SK-N-SH (cell line): ENCODE results near the gene NFIA. TPM values are rescaled to one million over a fixed set of nuclear protein-coding genes. Genes with fewer than 3 reads are reported as not detected.

Experiments used
- CTCF ChIA-PET: fragments of 300-600, 350-600 bp; formaldehyde crosslinking; extraction: SDS; loops from one replicate; lab custom pipeline; 2021; lab: Yijun Ruan, JAX
- POLR2A ChIA-PET: fragments of 350-600 bp; sonication (Branson Sonifier 250); formaldehyde crosslinking; extraction: SDS; loops from one replicate; lab custom pipeline; 2020; ENCODE audit warnings: antibody characterized with exemption, inconsistent platforms; lab: Yijun Ruan, JAX
- DNase-seq: peaks from one replicate; pipeline ENCODE4 v3.0.0; 2012
- H2AFZ ChIP-seq: fragments of 200-600 bp; sonication (generic); 2 replicates; pipeline ENCODE4 v1.8.1; 2016; ENCODE audit warnings: antibody characterized with exemption, mild to moderate bottlenecking, low read depth
- H3F3A ChIP-seq: fragments of 200-600 bp; sonication (generic); replicated peaks from 2 replicates; pipeline ENCODE3; 2016; ENCODE audit warnings: antibody characterized with exemption, mild to moderate bottlenecking; ENCODE audit not compliant: insufficient read depth
- H3K27ac ChIP-seq, 2 experiments: fragments of 200-500 bp in 1 of 2; fragments of 200-600 bp in 1 of 2; sonication (Bioruptor generic) in 1 of 2; sonication (generic), shearing (Covaris generic) in 1 of 2; 2 replicates each; pipeline versions ENCODE4 v1.5.1 to v1.6.1; 2014 to 2016; ENCODE audit warnings: low read depth in 2 of 2, inconsistent platforms in 1 of 2, low read length in 1 of 2, mild to moderate bottlenecking in 1 of 2, mixed read lengths in 1 of 2
- H3K27me3 ChIP-seq: fragments of 200-600 bp; sonication (generic), shearing (Covaris generic); 2 replicates; pipeline ENCODE4 v1.6.1; 2016; ENCODE audit warnings: mixed run types; ENCODE audit not compliant: insufficient read depth
- H3K36me3 ChIP-seq, 2 experiments: fragments of 200-500 bp in 1 of 2; fragments of 200-600 bp in 1 of 2; sonication (Bioruptor generic) in 1 of 2; sonication (generic) in 1 of 2; replicated peaks in 1 of 2; 2 replicates each; pipeline versions ENCODE3 to v1.5.1; 2014 to 2016; ENCODE audit warnings: low read length in 1 of 2, mild to moderate bottlenecking in 1 of 2; ENCODE audit not compliant: insufficient read depth in 2 of 2, control insufficient read depth in 1 of 2
- H3K4me1 ChIP-seq, 2 experiments: fragments of 200-500 bp in 1 of 2; fragments of 200-600 bp in 1 of 2; sonication (Bioruptor generic) in 1 of 2; sonication (generic), shearing (Covaris generic) in 1 of 2; 2 replicates each; pipeline versions ENCODE4 v1.5.1 to v1.6.1; 2014 to 2016; ENCODE audit warnings: low read depth in 1 of 2, low read length in 1 of 2, mixed run types in 1 of 2; ENCODE audit not compliant: insufficient read depth in 2 of 2, control insufficient read depth in 1 of 2
- H3K4me2 ChIP-seq: fragments of 200-600 bp; sonication (generic), shearing (Covaris generic); 2 replicates; pipeline ENCODE4 v1.6.1; 2017; ENCODE audit warnings: mixed run types
- H3K4me3 ChIP-seq, 2 experiments: fragments of 200-500 bp in 1 of 2; fragments of 200-600 bp in 1 of 2; sonication (Bioruptor generic) in 1 of 2; sonication (generic), shearing (Covaris generic) in 1 of 2; 2 replicates each; pipeline versions ENCODE4 v1.5.1 to v1.8.1; 2014 to 2016; ENCODE audit warnings: low read depth in 2 of 2, inconsistent platforms in 1 of 2, low read length in 1 of 2, mild to moderate bottlenecking in 1 of 2, mixed read lengths in 1 of 2, moderate library complexity in 1 of 2
- H3K79me2 ChIP-seq: fragments of 200-600 bp; sonication (generic); 2 replicates; pipeline ENCODE4 v1.8.1; 2017; ENCODE audit warnings: mild to moderate bottlenecking; ENCODE audit not compliant: insufficient read depth
- H3K9ac ChIP-seq: fragments of 200-600 bp; sonication (generic); 2 replicates; pipeline ENCODE4 v1.6.1; 2017; ENCODE audit warnings: mixed run types
- H3K9me2 ChIP-seq: fragments of 200-600 bp; sonication (generic); 2 replicates; pipeline ENCODE4 v1.6.1; 2017; ENCODE audit warnings: mixed run types
- H3K9me3 ChIP-seq: fragments of 200-600 bp; sonication (generic); 2 replicates; pipeline ENCODE4 v1.6.1; 2017; ENCODE audit warnings: mixed run types, mild to moderate bottlenecking, moderate library complexity
- H4K20me1 ChIP-seq: fragments of 200-600 bp; sonication (generic); 2 replicates; pipeline ENCODE4 v1.6.1; 2017; ENCODE audit warnings: mild to moderate bottlenecking, mixed run types; ENCODE audit not compliant: insufficient read depth
- CHD2 ChIP-seq: fragments of 150-350 bp; IDR thresholded peaks from 2 replicates; pipeline ENCODE4 v1.6.1; 2018; ENCODE audit warnings: low read length; ENCODE audit not compliant: partially characterized antibody
- EZH2phosphoT487 ChIP-seq: fragments of 200-600 bp; sonication (generic); IDR thresholded peaks from 2 replicates; pipeline ENCODE4 v1.6.1; 2017; ENCODE audit warnings: low read depth, mixed run types, mild to moderate bottlenecking, antibody characterized with exemption, moderate library complexity, borderline replicate concordance
- FOSL2 ChIP-seq: IDR thresholded peaks from 2 replicates; pipeline ENCODE4 v1.4.0; 2012; ENCODE audit warnings: low read depth, mild to moderate bottlenecking, moderate library complexity, borderline replicate concordance
- FOXM1 ChIP-seq: IDR thresholded peaks from 2 replicates; pipeline ENCODE4 v1.4.0; 2012; ENCODE audit warnings: low read depth, mild to moderate bottlenecking
- GATA2 ChIP-seq: sonication (generic); formaldehyde crosslinking; IDR thresholded peaks from 2 replicates; pipeline ENCODE4 v1.5.0; 2020; ENCODE audit warnings: mild to moderate bottlenecking, missing genetic modification reagents
- JUND ChIP-seq: IDR thresholded peaks from 2 replicates; pipeline ENCODE4 v1.4.0; 2012
- MEF2A ChIP-seq: IDR thresholded peaks from 2 replicates; pipeline ENCODE4 v1.4.0; 2012; ENCODE audit warnings: low read depth, borderline replicate concordance
- RCOR1 ChIP-seq: fragments of 150-350 bp; IDR thresholded peaks from 2 replicates; pipeline ENCODE4 v1.6.1; 2017; ENCODE audit warnings: antibody characterized with exemption, low read length
- SMC3 ChIP-seq: IDR thresholded peaks from 2 replicates; pipeline ENCODE4 v1.6.1; 2012; ENCODE audit warnings: low read depth, low read length, improper control_type of control experiment
- TCF12 ChIP-seq: IDR thresholded peaks from 2 replicates; pipeline ENCODE4 v1.4.0; 2012
- TEAD4 ChIP-seq: IDR thresholded peaks from 2 replicates; pipeline ENCODE4 v1.4.0; 2012; ENCODE audit warnings: mild to moderate bottlenecking, borderline replicate concordance; ENCODE audit not compliant: insufficient read depth
- WGBS: methylation state at CpG from one replicate; pipeline ENCODE4 v1.1.6; 2017; ENCODE audit warnings: low lambda C conversion rate; 5-methylcytosine and 5-hydroxymethylcytosine counted together
- polyA plus RNA-seq, 3 experiments: library from polyadenylated mRNA; depleted of rRNA; stranded (reverse); fragments of >200 nt; gene quantifications; 2 replicates each; pipeline ENCODE4 v1.2.3, GENCODE V29; 2012
- TF ChIP-seq, protein P1 (sequence below): fragments of 200-600 bp; sonication (generic); IDR thresholded peaks from 2 replicates; pipeline ENCODE4 v1.6.1; 2017; ENCODE audit warnings: antibody characterized with exemption, mild to moderate bottlenecking, moderate library complexity
- TF ChIP-seq, protein P2 (sequence below): IDR thresholded peaks from 2 replicates; pipeline ENCODE4 v1.4.0; 2012; ENCODE audit warnings: low read depth, borderline replicate concordance
- TF ChIP-seq, protein P3 (sequence below): IDR thresholded peaks from 2 replicates; pipeline ENCODE4 v1.4.0; 2012; ENCODE audit warnings: low read depth, borderline replicate concordance

The NFIA gene
- polyA plus RNA-seq, 1 of the 3 experiments (the other 2 are of a cell fraction) = 3.3 TPM

DNA sequence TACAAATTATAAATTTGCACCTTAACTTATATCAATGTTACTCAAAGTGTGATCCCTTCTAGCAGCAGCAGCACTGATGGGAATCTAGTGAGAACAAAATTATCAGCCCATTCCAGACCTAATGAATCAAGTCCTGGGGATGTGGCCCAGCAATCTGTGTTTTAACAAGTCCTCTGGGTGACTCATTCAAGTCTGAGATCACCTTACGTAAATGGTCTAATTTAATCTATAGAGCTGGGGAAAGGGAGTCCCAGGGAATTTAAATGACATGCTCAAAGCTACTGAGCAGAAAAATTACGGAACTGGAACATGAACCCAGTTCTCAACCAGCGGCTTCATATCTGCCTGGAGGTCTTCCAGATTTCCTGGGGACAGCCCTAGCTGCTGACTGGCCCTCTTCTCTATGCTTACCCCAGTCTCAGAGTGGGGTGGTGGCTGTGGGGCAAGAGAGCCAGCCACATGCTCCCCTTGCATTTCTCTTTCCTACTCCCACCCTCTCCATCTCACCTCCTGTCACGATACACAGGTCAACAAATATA, 422.6 kb downstream of the NFIA start:
- peaks cover 0 to 3% of the 10 kb centered on the region in 2 experiments; a peak in 1 of 4 replicates for H3K4me1 ChIP-seq
- DNase-seq = no peak
- H2AFZ ChIP-seq = no peak overlapping the region
- ChIA-PET CTCF (no interaction called here), POLR2A (no interaction called here)
- no peak overlapping the region for H3K4me2 ChIP-seq
- 44% methylated on average over 4 of the region's 4 CpGs for WGBS
- no peak overlapping the region for H3K9ac ChIP-seq
- no peaks in the 10 kb centered on the region for H3F3A ChIP-seq
- H3K36me3 ChIP-seq = no peaks in the 10 kb centered on the region
- H3K4me3 ChIP-seq = no peak overlapping the region
- no peaks in the 10 kb centered on the region for H3K27me3 ChIP-seq
- H4K20me1 ChIP-seq = no peaks in the 10 kb centered on the region
- TF ChIP-seq JUND (0 out of 2 replicates have a peak, but pooled peaks have one; percentile 6), FOSL2 (peak; percentile 49; the same call in 1 of the 2 replicates), TCF12 (0 out of 2 replicates have a peak, but pooled peaks have one; percentile 7), FOXM1 (no peak)
- no peak overlapping the region for H3K27ac ChIP-seq
- H3K9me2 ChIP-seq = no peaks in the 10 kb centered on the region
- H3K79me2 ChIP-seq = no peaks in the 10 kb centered on the region
- no peaks in the 10 kb centered on the region for H3K9me3 ChIP-seq

DNA sequence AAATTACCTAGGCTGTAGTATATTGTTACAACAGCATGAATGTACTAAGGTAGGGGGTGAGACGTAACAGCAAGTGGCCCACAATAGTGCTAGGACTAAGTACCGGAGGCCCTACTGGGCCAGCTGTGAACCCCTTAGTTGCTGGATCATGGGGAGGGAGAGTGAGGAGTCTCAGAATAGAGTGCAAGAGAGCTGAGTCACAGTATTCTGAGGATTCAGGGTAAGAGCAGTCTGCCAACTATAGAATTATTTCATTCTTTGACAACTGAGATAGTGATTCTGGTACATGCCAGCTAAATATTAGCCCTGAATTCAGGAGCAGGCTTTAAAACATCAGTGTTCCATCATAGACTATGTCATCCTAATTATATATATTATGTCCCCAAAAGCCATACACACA, 423.9 kb downstream of the NFIA start:
- no peaks in the 10 kb centered on the region for H4K20me1 ChIP-seq
- WGBS = 90% methylated on average over 2 of the region's 2 CpGs
- no peaks in the 10 kb centered on the region for H3K27me3 ChIP-seq
- ChIA-PET CTCF (interaction anchor here (0.5 to 0.7 kb wide), 2 partner anchors 252 to 626 kb away, joined by 3 to 4 read pairs; no protein-coding TSS in a partner anchor), POLR2A (no interaction called here)
- no peak overlapping the region for H3K27ac ChIP-seq
- no peak overlapping the region for H3K4me3 ChIP-seq
- no peak overlapping the region for H3K4me2 ChIP-seq
- H3K9ac ChIP-seq = no peak overlapping the region
- H3K4me1 ChIP-seq = peaks cover 0 to 3% of the 10 kb centered on the region in 2 experiments; a peak in 1 of 4 replicates
- no peak for DNase-seq
- no peaks in the 10 kb centered on the region for H3K79me2 ChIP-seq
- no peaks in the 10 kb centered on the region for H3K36me3 ChIP-seq
- H3K9me2 ChIP-seq = no peaks in the 10 kb centered on the region
- no peaks in the 10 kb centered on the region for H3K9me3 ChIP-seq
- no peaks in the 10 kb centered on the region for H3F3A ChIP-seq
- H2AFZ ChIP-seq = no peak overlapping the region
- no peak for TF ChIP-seq GATA2 (CRISPR knock-in tag)
- no peak for TF ChIP-seq FOSL2
- no peak for TF ChIP-seq FOXM1
- TF ChIP-seq EZH2phosphoT487 = no peak
- TF ChIP-seq MEF2A = no peak
- no peak for TF ChIP-seq CHD2
- no peak for TF ChIP-seq TEAD4
- no peak for TF ChIP-seq TCF12

DNA sequence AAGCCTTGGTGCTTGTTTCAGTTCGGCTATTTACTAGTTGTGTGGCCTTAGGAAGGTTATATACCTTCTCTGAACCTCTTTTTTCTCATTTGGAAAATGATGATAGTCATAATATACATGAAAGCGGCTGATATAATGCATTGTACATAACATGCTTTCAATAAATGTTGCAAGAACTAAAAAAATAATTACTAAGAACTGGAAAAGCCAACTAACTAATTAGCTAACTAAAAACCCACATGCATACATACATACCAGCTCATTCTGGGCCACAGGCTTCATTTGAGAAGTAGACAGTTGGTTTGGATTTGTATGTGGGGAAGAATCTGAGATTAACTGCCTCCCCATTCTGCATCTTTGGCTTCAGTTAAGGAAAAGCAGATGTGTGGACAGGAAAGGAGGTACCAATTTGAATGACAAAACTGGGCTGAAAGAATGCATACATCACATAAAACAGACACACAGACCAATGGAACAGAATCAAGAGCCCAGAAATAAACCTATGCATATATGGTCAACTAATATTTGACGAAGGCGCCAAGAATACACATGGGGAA, 424.7 kb downstream of the NFIA start:
- WGBS = 71% methylated on average over 4 of the region's 4 CpGs
- no peak overlapping the region for H3K27ac ChIP-seq
- H3K79me2 ChIP-seq = no peaks in the 10 kb centered on the region
- no peaks in the 10 kb centered on the region for H3F3A ChIP-seq
- no peaks in the 10 kb centered on the region for H3K9me3 ChIP-seq
- POLR2A ChIA-PET = no interaction called here
- no peaks in the 10 kb centered on the region for H3K9me2 ChIP-seq
- no peaks in the 10 kb centered on the region for H3K27me3 ChIP-seq
- H3K4me1 ChIP-seq = peaks cover 0 to 3% of the 10 kb centered on the region in 2 experiments; a peak in 1 of 4 replicates
- H3K9ac ChIP-seq = no peak overlapping the region
- H4K20me1 ChIP-seq = no peaks in the 10 kb centered on the region
- H3K36me3 ChIP-seq = no peaks in the 10 kb centered on the region
- no peak overlapping the region for H2AFZ ChIP-seq
- no peak overlapping the region for H3K4me2 ChIP-seq
- CTCF ChIA-PET = interaction anchor here (0.5 to 0.7 kb wide), 2 partner anchors 251 to 627 kb away, joined by 3 to 4 read pairs; no protein-coding TSS in a partner anchor
- no peak for DNase-seq
- no peak overlapping the region for H3K4me3 ChIP-seq
- no peak for TF ChIP-seq FOSL2
- TF ChIP-seq EZH2phosphoT487 = no peak
- TF ChIP-seq, protein P1, sequence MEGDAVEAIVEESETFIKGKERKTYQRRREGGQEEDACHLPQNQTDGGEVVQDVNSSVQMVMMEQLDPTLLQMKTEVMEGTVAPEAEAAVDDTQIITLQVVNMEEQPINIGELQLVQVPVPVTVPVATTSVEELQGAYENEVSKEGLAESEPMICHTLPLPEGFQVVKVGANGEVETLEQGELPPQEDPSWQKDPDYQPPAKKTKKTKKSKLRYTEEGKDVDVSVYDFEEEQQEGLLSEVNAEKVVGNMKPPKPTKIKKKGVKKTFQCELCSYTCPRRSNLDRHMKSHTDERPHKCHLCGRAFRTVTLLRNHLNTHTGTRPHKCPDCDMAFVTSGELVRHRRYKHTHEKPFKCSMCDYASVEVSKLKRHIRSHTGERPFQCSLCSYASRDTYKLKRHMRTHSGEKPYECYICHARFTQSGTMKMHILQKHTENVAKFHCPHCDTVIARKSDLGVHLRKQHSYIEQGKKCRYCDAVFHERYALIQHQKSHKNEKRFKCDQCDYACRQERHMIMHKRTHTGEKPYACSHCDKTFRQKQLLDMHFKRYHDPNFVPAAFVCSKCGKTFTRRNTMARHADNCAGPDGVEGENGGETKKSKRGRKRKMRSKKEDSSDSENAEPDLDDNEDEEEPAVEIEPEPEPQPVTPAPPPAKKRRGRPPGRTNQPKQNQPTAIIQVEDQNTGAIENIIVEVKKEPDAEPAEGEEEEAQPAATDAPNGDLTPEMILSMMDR = no peak
- TF ChIP-seq, protein P2, sequence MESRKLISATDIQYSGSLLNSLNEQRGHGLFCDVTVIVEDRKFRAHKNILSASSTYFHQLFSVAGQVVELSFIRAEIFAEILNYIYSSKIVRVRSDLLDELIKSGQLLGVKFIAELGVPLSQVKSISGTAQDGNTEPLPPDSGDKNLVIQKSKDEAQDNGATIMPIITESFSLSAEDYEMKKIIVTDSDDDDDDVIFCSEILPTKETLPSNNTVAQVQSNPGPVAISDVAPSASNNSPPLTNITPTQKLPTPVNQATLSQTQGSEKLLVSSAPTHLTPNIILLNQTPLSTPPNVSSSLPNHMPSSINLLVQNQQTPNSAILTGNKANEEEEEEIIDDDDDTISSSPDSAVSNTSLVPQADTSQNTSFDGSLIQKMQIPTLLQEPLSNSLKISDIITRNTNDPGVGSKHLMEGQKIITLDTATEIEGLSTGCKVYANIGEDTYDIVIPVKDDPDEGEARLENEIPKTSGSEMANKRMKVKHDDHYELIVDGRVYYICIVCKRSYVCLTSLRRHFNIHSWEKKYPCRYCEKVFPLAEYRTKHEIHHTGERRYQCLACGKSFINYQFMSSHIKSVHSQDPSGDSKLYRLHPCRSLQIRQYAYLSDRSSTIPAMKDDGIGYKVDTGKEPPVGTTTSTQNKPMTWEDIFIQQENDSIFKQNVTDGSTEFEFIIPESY = no peak
- TF ChIP-seq RCOR1 = no peak
- no peak for TF ChIP-seq CHD2
- TF ChIP-seq TCF12 = no peak
- TF ChIP-seq, protein P3, sequence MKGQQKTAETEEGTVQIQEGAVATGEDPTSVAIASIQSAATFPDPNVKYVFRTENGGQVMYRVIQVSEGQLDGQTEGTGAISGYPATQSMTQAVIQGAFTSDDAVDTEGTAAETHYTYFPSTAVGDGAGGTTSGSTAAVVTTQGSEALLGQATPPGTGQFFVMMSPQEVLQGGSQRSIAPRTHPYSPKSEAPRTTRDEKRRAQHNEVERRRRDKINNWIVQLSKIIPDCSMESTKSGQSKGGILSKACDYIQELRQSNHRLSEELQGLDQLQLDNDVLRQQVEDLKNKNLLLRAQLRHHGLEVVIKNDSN = no peak
- TF ChIP-seq SMC3 = no peak
